Right renal pelvis (tissue), 4 donors: ENCODE results near the gene IL10. TPM values are rescaled to one million over a fixed set of nuclear protein-coding genes. Genes with fewer than 3 reads are reported as not detected.
A peak's percentile ranks its signal among the peaks of the same experiment; 100 is the strongest.
"Not testable (repeated sequence)": the region's sequence is repeated elsewhere in the genome, so short reads cannot be mapped to it uniquely, and the experiment has no call there.

Source experiments
- DNase-seq, 4 donors: peaks; one replicate each; pipeline ENCODE4 v3.0.0-alpha.2; 2013; ENCODE audit warnings: low read depth in 4 of 4, low spot score in 3 of 4, missing footprints in 1 of 4
- polyA plus RNA-seq, 4 donors: library from polyadenylated mRNA; unstranded; fragments of 120-200 nt; gene quantifications; one replicate each; pipeline ENCODE4 v1.2.1, GENCODE V29; 2013; ENCODE audit not compliant: insufficient read length in 4 of 4

The IL10 gene
- polyA plus RNA-seq, 4 donors = 0.21 to 0.74 (median 0.58) TPM

- DNase-seq = no peak
Measured at GRCh38 chr1:206768472-206769303, 3.6 kb downstream of the IL10 start.

GRCh38 chr1:206766251-206766856, 5.9 kb downstream of the IL10 start:
- peak in 1 of 4 donors; percentile 28 for DNase-seq

GRCh38 chr1:206765771-206766170, 6.5 kb downstream of the IL10 start:
- DNase-seq = not testable (repeated sequence)

- DNase-seq = not testable (repeated sequence)
Measured at GRCh38 chr1:206762741-206763364, 9.4 kb downstream of the IL10 start.

DNA sequence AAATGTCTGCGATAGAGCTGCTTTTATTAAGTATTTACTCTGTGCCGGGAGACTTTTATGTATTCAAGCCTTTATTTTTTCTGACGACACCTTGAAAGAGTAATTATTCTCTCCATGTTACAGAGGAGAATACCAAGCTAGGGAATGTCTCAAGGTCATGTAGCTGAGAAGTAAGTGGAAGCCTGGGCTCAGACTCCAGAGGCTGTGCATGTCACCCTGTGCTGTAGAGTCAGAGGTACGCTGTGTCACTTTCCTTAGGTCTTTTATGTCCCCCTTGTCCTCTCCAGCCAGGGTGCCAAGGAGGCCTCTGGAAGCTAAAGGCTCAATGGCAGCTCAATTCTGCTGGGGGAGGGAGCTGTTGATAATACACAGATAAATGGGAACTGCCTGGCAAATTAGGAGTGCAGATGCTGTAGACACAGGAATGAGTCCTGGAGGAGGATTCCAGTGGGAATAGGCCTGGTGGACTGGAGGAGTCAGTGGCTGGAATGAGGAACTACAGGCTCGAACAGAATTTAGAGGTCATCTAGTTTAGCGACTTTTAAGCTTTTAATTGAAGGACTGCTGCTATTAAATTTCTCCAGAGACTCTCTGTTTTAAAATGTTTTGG, 11.0 kb downstream of the IL10 start:
- DNase-seq = no peak

- no peak for DNase-seq
Measured at GRCh38 chr1:206760590-206760989, 11.7 kb downstream of the IL10 start.

DNA sequence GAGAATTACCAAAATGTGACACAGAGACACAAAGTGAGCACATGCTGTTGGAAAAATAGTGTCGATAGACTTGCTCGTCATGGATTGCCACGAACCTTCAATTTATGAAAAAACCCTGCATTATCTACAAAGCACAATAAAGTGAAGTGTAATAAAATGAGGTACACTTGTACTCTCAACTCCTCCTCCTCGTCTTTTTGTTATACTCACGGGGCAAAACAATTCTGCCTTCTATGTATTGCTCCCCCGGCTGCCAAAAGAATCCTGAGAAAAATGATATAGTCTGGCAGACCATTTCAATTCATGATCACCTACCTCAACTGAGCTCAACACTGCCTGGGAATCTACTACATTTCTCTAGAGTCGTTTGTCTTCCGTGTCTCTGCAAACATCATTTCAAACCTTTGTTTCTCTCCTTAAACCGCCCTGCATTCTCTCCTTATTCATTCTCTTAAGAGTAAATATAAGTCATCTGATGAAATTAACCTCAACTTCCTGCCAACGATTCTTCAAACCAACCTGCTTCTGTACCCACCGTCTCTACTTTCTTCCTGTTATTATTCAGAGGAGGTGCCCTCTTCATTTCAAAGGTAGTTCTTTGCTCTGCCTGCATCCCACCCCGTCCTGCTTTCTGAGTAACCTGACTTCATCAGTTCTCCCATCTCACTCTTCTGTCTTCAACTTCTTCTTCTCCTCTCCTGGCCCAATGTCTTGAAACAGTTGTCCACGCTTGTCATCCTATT, 14.6 kb downstream of the IL10 start:
- no peak for DNase-seq

DNA sequence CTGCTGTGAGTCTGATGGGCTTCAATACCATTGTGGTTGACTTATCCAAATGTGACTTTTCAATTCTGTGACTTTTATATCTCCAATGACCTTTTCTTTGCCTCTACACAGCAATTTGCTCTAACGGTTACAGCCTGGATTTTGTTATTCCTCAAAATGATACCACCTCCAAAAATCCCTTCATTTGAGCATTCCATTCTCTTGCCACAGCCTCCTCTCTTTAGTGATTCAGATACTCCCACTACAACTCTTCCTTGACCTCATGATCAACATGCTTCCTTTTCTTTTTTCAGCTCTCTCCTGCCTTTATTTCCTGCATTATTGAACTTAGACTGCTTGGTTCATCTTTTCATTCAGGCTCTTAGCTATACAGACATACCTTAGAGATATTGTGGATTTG, 18.3 kb downstream of the IL10 start:
- DNase-seq = no peak

DNA sequence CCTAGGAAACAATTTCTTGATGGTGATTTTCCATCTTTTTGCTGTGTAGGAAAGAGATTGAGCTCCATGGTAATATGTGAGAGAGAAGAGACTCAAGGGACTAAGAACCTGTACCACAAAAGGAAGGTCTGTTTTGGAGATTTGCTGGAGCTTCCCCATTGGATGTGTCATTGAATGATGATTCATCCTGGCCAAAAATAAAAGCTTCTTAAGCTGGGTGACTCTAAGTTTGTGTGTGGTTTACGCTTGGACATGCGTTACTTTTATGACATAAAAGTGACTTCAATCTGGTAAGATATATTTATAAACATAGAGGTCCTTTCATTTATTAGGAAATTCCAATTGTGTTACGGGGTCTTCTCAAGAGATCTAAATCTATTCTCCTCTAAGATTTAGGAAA, 19.2 kb downstream of the IL10 start:
- DNase-seq = no peak

- no peak for DNase-seq
Measured at GRCh38 chr1:206752481-206752880, 19.8 kb downstream of the IL10 start.

GRCh38 chr1:206751891-206752290, 20.4 kb downstream of the IL10 start:
- no peak for DNase-seq

DNA sequence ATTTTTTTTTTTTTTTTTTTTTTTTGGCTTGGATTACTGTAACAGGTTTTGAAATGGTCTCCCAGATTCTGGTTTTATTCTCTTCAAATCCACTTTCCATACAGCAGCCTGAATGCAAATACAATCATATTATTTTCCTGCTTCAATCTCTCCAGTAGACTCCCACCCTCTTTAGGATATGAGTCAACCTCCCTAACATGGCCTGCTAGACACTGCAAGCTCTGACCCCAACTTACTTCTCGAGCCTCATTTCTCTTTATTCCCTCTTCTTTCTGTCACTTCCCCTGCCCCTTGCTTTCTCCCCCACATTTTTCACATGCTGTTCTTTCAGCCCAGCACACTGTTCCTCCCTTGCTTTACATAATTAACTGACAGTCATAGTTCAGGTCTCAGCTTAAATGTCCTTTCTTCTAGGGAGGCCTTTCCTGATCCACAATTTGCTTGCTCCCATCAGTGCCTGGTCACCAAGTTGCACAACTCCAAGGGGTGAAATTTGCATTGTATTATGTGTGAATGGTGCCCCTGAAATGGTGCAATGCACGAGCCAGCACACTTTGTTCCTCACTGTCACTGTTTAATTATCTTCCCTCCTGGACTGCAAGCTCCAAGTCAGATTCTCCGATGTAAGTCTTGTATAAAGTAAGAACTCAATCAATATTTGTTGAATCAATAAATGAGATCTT, 23.8 kb downstream of the IL10 start:
- DNase-seq = no peak

DNA sequence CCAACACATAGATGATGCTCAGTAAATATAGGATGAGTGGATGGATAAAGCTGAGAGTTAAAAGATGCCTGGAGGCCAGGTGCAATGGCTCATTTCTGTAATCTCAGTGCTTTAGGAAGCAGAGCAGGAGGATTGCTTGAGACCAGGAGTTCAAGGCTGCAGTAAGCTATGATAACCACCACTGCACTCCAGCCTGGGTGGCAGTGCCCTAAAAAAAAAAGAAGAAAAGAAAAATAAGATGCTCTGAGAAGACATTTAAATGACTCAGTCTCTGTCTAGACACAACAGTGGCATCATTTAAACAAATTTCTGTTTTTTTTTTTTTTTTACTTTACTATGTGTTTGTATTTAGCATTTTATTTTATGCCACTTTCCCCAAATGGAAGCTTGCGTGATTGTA, 27.0 kb downstream of the IL10 start:
- no peak for DNase-seq

GRCh38 chr1:206744683-206745082, 27.6 kb downstream of the IL10 start:
- no peak for DNase-seq

GRCh38 chr1:206742719-206743383, 29.4 kb downstream of the IL10 start:
- DNase-seq = no peak

GRCh38 chr1:206741142-206741701, 31.1 kb downstream of the IL10 start:
- no peak for DNase-seq

GRCh38 chr1:206739411-206740076, 32.8 kb downstream of the IL10 start:
- DNase-seq = no peak
